ENCODE data around the gene PARPBP.
"Not testable (repeated sequence)": the region's sequence is repeated elsewhere in the genome, so short reads cannot be mapped to it uniquely, and the experiment has no call there.

Gene PARPBP

GRCh38 chr12:102119674-102120563 lies at the start of gene PARPBP, which contains the start of gene NUP37:
TSS of gene PARPBP (plus strand) at chr12:102120183. CDS start at chr12:102123889, 3,706 bp downstream.
TSS of gene NUP37 (minus strand) at chr12:102120114. CDS start at chr12:102118518, 1,596 bp downstream.
- H3K27me3 ChIP-seq (ENCODE audit: control insufficient read depth in 5 of 5, insufficient read depth in 4 of 5, low read length in 5 of 5) = no peaks in the 10 kb centered on the region
- H3K9ac ChIP-seq (ENCODE audit: low read length in 5 of 5) = peak within 1 kb of the TSS; percentile 92 to 99 (median 97)
- H3K9me3 ChIP-seq (ENCODE audit: control insufficient read depth in 5 of 5, low read length in 5 of 5) = no peaks in the 10 kb centered on the region
- H3K4me3 ChIP-seq (ENCODE audit: low read depth in 1 of 5, low read length in 5 of 5) = peak within 1 kb of the TSS; percentile 81 to 99 (median 96)
- peak within 1 kb of the TSS; percentile 80 for H3K27ac ChIP-seq (ENCODE audit: low read depth, low read length)
- peaks cover 2 to 21% (median 20%) of the 10 kb centered on the region in 5 donors for H3K4me1 ChIP-seq (ENCODE audit: control insufficient read depth in 5 of 5, insufficient read depth in 5 of 5, low read length in 5 of 5)
- peaks cover 7 to 29% (median 16%) of the 10 kb centered on the region in 5 donors for H3K36me3 ChIP-seq (ENCODE audit: control insufficient read depth in 5 of 5, insufficient read depth in 5 of 5, low read length in 5 of 5)

GRCh38 chr12:102072092-102072491 lies 47.9 kb upstream of the PARPBP start:
- H3K4me3 ChIP-seq (ENCODE audit: low read depth in 1 of 5, low read length in 5 of 5); H3K9me3 ChIP-seq (ENCODE audit: control insufficient read depth in 5 of 5, low read length in 5 of 5); H3K27ac ChIP-seq (ENCODE audit: low read depth, low read length); H3K27me3 ChIP-seq (ENCODE audit: control insufficient read depth in 5 of 5, insufficient read depth in 4 of 5, low read length in 5 of 5); H3K9ac ChIP-seq (ENCODE audit: low read length in 5 of 5): not testable (repeated sequence)
- peaks cover 11 to 29% (median 16%) of the 10 kb centered on the region in 5 donors for H3K36me3 ChIP-seq (ENCODE audit: control insufficient read depth in 5 of 5, insufficient read depth in 5 of 5, low read length in 5 of 5)
- peaks cover 0 to 26% (median 13%) of the 10 kb centered on the region in 5 donors for H3K4me1 ChIP-seq (ENCODE audit: control insufficient read depth in 5 of 5, insufficient read depth in 5 of 5, low read length in 5 of 5)

GRCh38 chr12:102080842-102081241 lies 39.1 kb upstream of the PARPBP start:
- Histone ChIP-seq H3K36me3 (ENCODE audit: control insufficient read depth in 5 of 5, insufficient read depth in 5 of 5, low read length in 5 of 5) (peaks cover 26 to 71% (median 37%) of the 10 kb centered on the region in 5 donors), H3K27me3 (ENCODE audit: control insufficient read depth in 5 of 5, insufficient read depth in 4 of 5, low read length in 5 of 5) (no peaks in the 10 kb centered on the region), H3K27ac (ENCODE audit: low read depth, low read length) (no peak overlapping the region), H3K4me3 (ENCODE audit: low read depth in 1 of 5, low read length in 5 of 5) (no peak overlapping the region), H3K9ac (ENCODE audit: low read length in 5 of 5) (no peak overlapping the region), H3K9me3 (ENCODE audit: control insufficient read depth in 5 of 5, low read length in 5 of 5) (no peaks in the 10 kb centered on the region), H3K4me1 (ENCODE audit: control insufficient read depth in 5 of 5, insufficient read depth in 5 of 5, low read length in 5 of 5) (no peaks in the 10 kb centered on the region)

- not testable (repeated sequence) for H3K4me1 ChIP-seq (ENCODE audit: control insufficient read depth in 5 of 5, insufficient read depth in 5 of 5, low read length in 5 of 5); H3K9ac ChIP-seq (ENCODE audit: low read length in 5 of 5); H3K4me3 ChIP-seq (ENCODE audit: low read depth in 1 of 5, low read length in 5 of 5); H3K27me3 ChIP-seq (ENCODE audit: control insufficient read depth in 5 of 5, insufficient read depth in 4 of 5, low read length in 5 of 5); H3K9me3 ChIP-seq (ENCODE audit: control insufficient read depth in 5 of 5, low read length in 5 of 5); H3K27ac ChIP-seq (ENCODE audit: low read depth, low read length)
- peaks cover 0 to 15% (median 8%) of the 10 kb centered on the region in 5 donors for H3K36me3 ChIP-seq (ENCODE audit: control insufficient read depth in 5 of 5, insufficient read depth in 5 of 5, low read length in 5 of 5)
Observed at GRCh38 chr12:102089228-102089835, 30.7 kb upstream of the PARPBP start.

GRCh38 chr12:102093319-102093718 lies 26.7 kb upstream of the PARPBP start:
- no peak overlapping the region for H3K4me3 ChIP-seq (ENCODE audit: low read depth in 1 of 5, low read length in 5 of 5)
- no peaks in the 10 kb centered on the region for H3K9me3 ChIP-seq (ENCODE audit: control insufficient read depth in 5 of 5, low read length in 5 of 5)
- H3K27ac ChIP-seq (ENCODE audit: low read depth, low read length) = no peak overlapping the region
- H3K9ac ChIP-seq (ENCODE audit: low read length in 5 of 5) = no peak overlapping the region
- peaks cover 8 to 13% (median 8%) of the 10 kb centered on the region in 5 donors for H3K36me3 ChIP-seq (ENCODE audit: control insufficient read depth in 5 of 5, insufficient read depth in 5 of 5, low read length in 5 of 5)
- no peaks in the 10 kb centered on the region for H3K27me3 ChIP-seq (ENCODE audit: control insufficient read depth in 5 of 5, insufficient read depth in 4 of 5, low read length in 5 of 5)
- no peaks in the 10 kb centered on the region for H3K4me1 ChIP-seq (ENCODE audit: control insufficient read depth in 5 of 5, insufficient read depth in 5 of 5, low read length in 5 of 5)

GRCh38 chr12:102095677-102096263 lies 24.2 kb upstream of the PARPBP start:
- Histone ChIP-seq H3K9me3 (ENCODE audit: control insufficient read depth in 5 of 5, low read length in 5 of 5) (no peaks in the 10 kb centered on the region), H3K9ac (ENCODE audit: low read length in 5 of 5) (no peak overlapping the region), H3K27ac (ENCODE audit: low read depth, low read length) (no peak overlapping the region), H3K36me3 (ENCODE audit: control insufficient read depth in 5 of 5, insufficient read depth in 5 of 5, low read length in 5 of 5) (peaks cover 18 to 22% (median 22%) of the 10 kb centered on the region in 5 donors), H3K4me3 (ENCODE audit: low read depth in 1 of 5, low read length in 5 of 5) (no peak overlapping the region), H3K27me3 (ENCODE audit: control insufficient read depth in 5 of 5, insufficient read depth in 4 of 5, low read length in 5 of 5) (no peaks in the 10 kb centered on the region), H3K4me1 (ENCODE audit: control insufficient read depth in 5 of 5, insufficient read depth in 5 of 5, low read length in 5 of 5) (no peaks in the 10 kb centered on the region)

GRCh38 chr12:102096855-102097254 lies 23.1 kb upstream of the PARPBP start:
- no peak overlapping the region for H3K4me3 ChIP-seq (ENCODE audit: low read depth in 1 of 5, low read length in 5 of 5)
- H3K36me3 ChIP-seq (ENCODE audit: control insufficient read depth in 5 of 5, insufficient read depth in 5 of 5, low read length in 5 of 5) = peaks cover 18 to 22% (median 22%) of the 10 kb centered on the region in 5 donors
- no peaks in the 10 kb centered on the region for H3K4me1 ChIP-seq (ENCODE audit: control insufficient read depth in 5 of 5, insufficient read depth in 5 of 5, low read length in 5 of 5)
- no peak overlapping the region for H3K27ac ChIP-seq (ENCODE audit: low read depth, low read length)
- H3K27me3 ChIP-seq (ENCODE audit: control insufficient read depth in 5 of 5, insufficient read depth in 4 of 5, low read length in 5 of 5) = no peaks in the 10 kb centered on the region
- H3K9me3 ChIP-seq (ENCODE audit: control insufficient read depth in 5 of 5, low read length in 5 of 5) = no peaks in the 10 kb centered on the region
- H3K9ac ChIP-seq (ENCODE audit: low read length in 5 of 5) = peak overlapping the region in 1 of 5 donors; percentile 24

GRCh38 chr12:102106905-102107304 lies 13.1 kb upstream of the PARPBP start:
- H3K9me3 ChIP-seq (ENCODE audit: control insufficient read depth in 5 of 5, low read length in 5 of 5) = no peaks in the 10 kb centered on the region
- no peak overlapping the region for H3K4me3 ChIP-seq (ENCODE audit: low read depth in 1 of 5, low read length in 5 of 5)
- H3K27ac ChIP-seq (ENCODE audit: low read depth, low read length) = no peak overlapping the region
- H3K27me3 ChIP-seq (ENCODE audit: control insufficient read depth in 5 of 5, insufficient read depth in 4 of 5, low read length in 5 of 5) = no peaks in the 10 kb centered on the region
- H3K36me3 ChIP-seq (ENCODE audit: control insufficient read depth in 5 of 5, insufficient read depth in 5 of 5, low read length in 5 of 5) = peaks cover 28 to 56% (median 40%) of the 10 kb centered on the region in 5 donors
- H3K4me1 ChIP-seq (ENCODE audit: control insufficient read depth in 5 of 5, insufficient read depth in 5 of 5, low read length in 5 of 5) = no peaks in the 10 kb centered on the region
- H3K9ac ChIP-seq (ENCODE audit: low read length in 5 of 5) = no peak overlapping the region

- Histone ChIP-seq H3K36me3 (ENCODE audit: control insufficient read depth in 5 of 5, insufficient read depth in 5 of 5, low read length in 5 of 5) (peaks cover 28 to 57% (median 40%) of the 10 kb centered on the region in 5 donors), H3K9ac (ENCODE audit: low read length in 5 of 5) (peak overlapping the region in 1 of 5 donors; percentile 11), H3K4me3 (ENCODE audit: low read depth in 1 of 5, low read length in 5 of 5) (no peak overlapping the region), H3K9me3 (ENCODE audit: control insufficient read depth in 5 of 5, low read length in 5 of 5) (no peaks in the 10 kb centered on the region), H3K4me1 (ENCODE audit: control insufficient read depth in 5 of 5, insufficient read depth in 5 of 5, low read length in 5 of 5) (no peaks in the 10 kb centered on the region), H3K27me3 (ENCODE audit: control insufficient read depth in 5 of 5, insufficient read depth in 4 of 5, low read length in 5 of 5) (no peaks in the 10 kb centered on the region), H3K27ac (ENCODE audit: low read depth, low read length) (no peak overlapping the region)
Observed at GRCh38 chr12:102107970-102108369, 12.0 kb upstream of the PARPBP start.

GRCh38 chr12:102110782-102111181 lies 9.2 kb upstream of the PARPBP start:
- H3K4me3 ChIP-seq (ENCODE audit: low read depth in 1 of 5, low read length in 5 of 5) = no peak overlapping the region
- no peak overlapping the region for H3K9ac ChIP-seq (ENCODE audit: low read length in 5 of 5)
- peaks cover 29 to 54% (median 42%) of the 10 kb centered on the region in 5 donors for H3K36me3 ChIP-seq (ENCODE audit: control insufficient read depth in 5 of 5, insufficient read depth in 5 of 5, low read length in 5 of 5)
- no peak overlapping the region for H3K27ac ChIP-seq (ENCODE audit: low read depth, low read length)
- H3K27me3 ChIP-seq (ENCODE audit: control insufficient read depth in 5 of 5, insufficient read depth in 4 of 5, low read length in 5 of 5) = no peaks in the 10 kb centered on the region
- H3K9me3 ChIP-seq (ENCODE audit: control insufficient read depth in 5 of 5, low read length in 5 of 5) = no peaks in the 10 kb centered on the region
- H3K4me1 ChIP-seq (ENCODE audit: control insufficient read depth in 5 of 5, insufficient read depth in 5 of 5, low read length in 5 of 5) = no peaks in the 10 kb centered on the region
